HepG2 (cell line): ENCODE results near the gene ABHD11. TPM values are rescaled to one million over a fixed set of nuclear protein-coding genes. Genes with fewer than 3 reads are reported as not detected.

Experiments used
- CAMTA2 ChIP-seq: sonication (generic); formaldehyde crosslinking; IDR thresholded peaks from 2 replicates; pipeline ENCODE4 v1.4.0; 2020; ENCODE audit warnings: mild to moderate bottlenecking, missing genetic modification reagents, borderline replicate concordance
- IKZF1 ChIP-seq: fragments of 450-650 bp; IDR thresholded peaks from 2 replicates; pipeline ENCODE4 v1.7.1; 2016
- MATR3 ChIP-seq: sonication (generic); formaldehyde crosslinking; IDR thresholded peaks from 2 replicates; pipeline ENCODE4 v1.4.0; 2020; ENCODE audit warnings: missing genetic modification reagents
- NAIF1 ChIP-seq: sonication (generic); formaldehyde crosslinking; IDR thresholded peaks from 2 replicates; pipeline ENCODE4 v1.5.0; 2020; ENCODE audit warnings: mild to moderate bottlenecking, missing genetic modification reagents, borderline replicate concordance
- PAF1 ChIP-seq: IDR thresholded peaks from 2 replicates; pipeline ENCODE4 v1.6.1; 2016; ENCODE audit warnings: missing genetic modification reagents, missing compliant biosample characterization
- TCF12 ChIP-seq, 2 experiments: fragments of 450-650 bp in 1 of 2; sonication (generic) in 1 of 2; formaldehyde crosslinking in 1 of 2; IDR thresholded peaks; 2 replicates each; pipeline versions ENCODE4 v1.6.1 to v1.8.0; 2017 to 2022; ENCODE audit warnings: antibody characterized with exemption in 1 of 2, mild to moderate bottlenecking in 1 of 2, missing genetic modification reagents in 1 of 2, moderate library complexity in 1 of 2
- TFDP1 ChIP-seq: IDR thresholded peaks from 2 replicates; pipeline ENCODE4 v1.6.1; 2016; ENCODE audit warnings: missing compliant biosample characterization, missing genetic modification reagents, borderline replicate concordance
- ZNF3 ChIP-seq: IDR thresholded peaks from 2 replicates; pipeline ENCODE4 v1.7.0; 2017; ENCODE audit warnings: inconsistent platforms
- ZNF496 ChIP-seq: sonication (generic); formaldehyde crosslinking; IDR thresholded peaks from 2 replicates; pipeline ENCODE4 v1.8.1; 2023; ENCODE audit warnings: mild to moderate bottlenecking, moderate library complexity, missing genetic modification reagents; ENCODE audit not compliant: insufficient replicate concordance
- ZNF660 ChIP-seq: sonication (generic); formaldehyde crosslinking; IDR thresholded peaks from 2 replicates; pipeline ENCODE4 v1.5.1; 2020; ENCODE audit warnings: mild to moderate bottlenecking, low read depth, missing genetic modification reagents, borderline replicate concordance
- ZNF772 ChIP-seq: sonication (generic); formaldehyde crosslinking; IDR thresholded peaks from 2 replicates; pipeline ENCODE4 v1.5.0; 2020; ENCODE audit warnings: mild to moderate bottlenecking, missing genetic modification reagents
- ZNF773 ChIP-seq: sonication (generic); formaldehyde crosslinking; IDR thresholded peaks from 2 replicates; pipeline ENCODE4 v1.4.0; 2020; ENCODE audit warnings: missing genetic modification reagents, borderline replicate concordance
- ZNF850 ChIP-seq: sonication (generic); formaldehyde crosslinking; conservative IDR thresholded peaks from 2 replicates; pipeline ENCODE4 v1.9.0; 2021; ENCODE audit warnings: mild to moderate bottlenecking, missing genetic modification reagents
- polyA plus RNA-seq, 8 experiments: library from polyadenylated mRNA; depleted of rRNA in 3 of 8; stranded (reverse) in 7 of 8; unstranded in 1 of 8; fragments of >200 nt; fragmentation: Illumina TruSeq in 4 of 8; extraction: Trizol in 4 of 8; gene quantifications; 2 replicates each; pipeline versions ENCODE4 v1.2.1 to v1.2.3, GENCODE V29; 2011 to 2016; ENCODE audit warnings: low read depth in 4 of 8, missing spikeins in 1 of 8, mixed read lengths in 1 of 8; ENCODE audit not compliant: insufficient read depth in 1 of 8
- total RNA-seq, 5 experiments: library from RNA; depleted of rRNA; stranded (reverse); fragments of >200 nt; fragmentation: Illumina TruSeq; extraction: Trizol; gene quantifications; 2 replicates each; pipeline ENCODE4 v1.2.3, GENCODE V29; 2016; ENCODE audit warnings: low read depth in 1 of 5
- TF ChIP-seq, protein P1 (sequence below): sonication (generic); formaldehyde crosslinking; IDR thresholded peaks from 2 replicates; pipeline ENCODE4 v1.4.0; 2020; ENCODE audit warnings: mild to moderate bottlenecking, missing genetic modification reagents, borderline replicate concordance
- TF ChIP-seq, protein P2 (sequence below): sonication (generic); formaldehyde crosslinking; IDR thresholded peaks from 2 replicates; pipeline ENCODE4 v1.4.0; 2020; ENCODE audit warnings: missing genetic modification reagents, borderline replicate concordance
- TF ChIP-seq, protein P3 (sequence below): sonication (generic); formaldehyde crosslinking; IDR thresholded peaks from 2 replicates; pipeline ENCODE4 v1.4.0; 2020; ENCODE audit warnings: missing genetic modification reagents; ENCODE audit errors: not compliant biosample characterization
- TF ChIP-seq, protein P4 (sequence below): sonication (generic); formaldehyde crosslinking; IDR thresholded peaks from 2 replicates; pipeline ENCODE4 v1.8.1; 2023; ENCODE audit warnings: mild to moderate bottlenecking, inconsistent platforms, moderate library complexity, missing genetic modification reagents, borderline replicate concordance

Gene ABHD11
- total and polyA plus RNA-seq, 2 of the 13 experiments (the other 11 are each of a cell fraction or from before 2014, with no cell fraction given), result 7.0 to 8.1 TPM

DNA sequence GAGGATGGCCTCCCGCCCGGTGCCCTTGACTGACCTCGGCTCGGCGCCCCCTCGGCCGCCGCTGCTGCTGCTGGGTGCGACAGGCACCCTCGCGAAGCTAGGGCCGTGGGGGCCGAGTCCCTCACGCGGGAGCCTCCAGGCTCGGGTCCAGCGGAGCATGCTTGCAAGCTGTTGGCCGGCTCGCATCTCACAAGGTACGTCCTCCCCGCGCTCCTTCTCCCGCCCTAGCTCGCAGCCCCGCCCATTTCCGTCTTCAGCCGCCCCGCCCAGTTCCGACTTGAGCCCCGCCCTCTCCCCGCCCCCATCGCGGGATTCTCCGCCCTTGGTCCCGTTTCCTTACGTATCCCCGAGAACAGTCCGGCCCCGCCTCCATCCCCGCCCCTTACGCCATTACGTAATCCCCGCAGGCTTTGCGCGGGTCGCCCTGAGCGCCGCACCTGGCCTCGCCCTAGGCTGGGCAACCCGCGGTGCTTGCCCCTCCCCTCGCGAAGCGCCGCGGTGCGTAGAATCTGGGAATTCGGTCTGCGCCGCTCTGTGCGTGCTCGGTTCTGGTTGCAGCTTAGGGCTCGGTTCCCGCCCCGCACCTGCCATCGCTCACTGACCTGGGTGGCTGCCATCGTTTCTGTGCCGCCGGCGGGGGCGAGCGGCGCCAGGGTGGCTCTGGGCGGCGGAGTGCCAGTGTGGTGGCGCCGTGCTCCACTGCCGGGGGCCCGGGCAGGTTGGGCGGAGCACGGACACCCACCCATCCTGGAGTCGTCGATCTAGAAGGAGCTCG, at the start of gene ABHD11 (continued):
- TF ChIP-seq, protein P1, sequence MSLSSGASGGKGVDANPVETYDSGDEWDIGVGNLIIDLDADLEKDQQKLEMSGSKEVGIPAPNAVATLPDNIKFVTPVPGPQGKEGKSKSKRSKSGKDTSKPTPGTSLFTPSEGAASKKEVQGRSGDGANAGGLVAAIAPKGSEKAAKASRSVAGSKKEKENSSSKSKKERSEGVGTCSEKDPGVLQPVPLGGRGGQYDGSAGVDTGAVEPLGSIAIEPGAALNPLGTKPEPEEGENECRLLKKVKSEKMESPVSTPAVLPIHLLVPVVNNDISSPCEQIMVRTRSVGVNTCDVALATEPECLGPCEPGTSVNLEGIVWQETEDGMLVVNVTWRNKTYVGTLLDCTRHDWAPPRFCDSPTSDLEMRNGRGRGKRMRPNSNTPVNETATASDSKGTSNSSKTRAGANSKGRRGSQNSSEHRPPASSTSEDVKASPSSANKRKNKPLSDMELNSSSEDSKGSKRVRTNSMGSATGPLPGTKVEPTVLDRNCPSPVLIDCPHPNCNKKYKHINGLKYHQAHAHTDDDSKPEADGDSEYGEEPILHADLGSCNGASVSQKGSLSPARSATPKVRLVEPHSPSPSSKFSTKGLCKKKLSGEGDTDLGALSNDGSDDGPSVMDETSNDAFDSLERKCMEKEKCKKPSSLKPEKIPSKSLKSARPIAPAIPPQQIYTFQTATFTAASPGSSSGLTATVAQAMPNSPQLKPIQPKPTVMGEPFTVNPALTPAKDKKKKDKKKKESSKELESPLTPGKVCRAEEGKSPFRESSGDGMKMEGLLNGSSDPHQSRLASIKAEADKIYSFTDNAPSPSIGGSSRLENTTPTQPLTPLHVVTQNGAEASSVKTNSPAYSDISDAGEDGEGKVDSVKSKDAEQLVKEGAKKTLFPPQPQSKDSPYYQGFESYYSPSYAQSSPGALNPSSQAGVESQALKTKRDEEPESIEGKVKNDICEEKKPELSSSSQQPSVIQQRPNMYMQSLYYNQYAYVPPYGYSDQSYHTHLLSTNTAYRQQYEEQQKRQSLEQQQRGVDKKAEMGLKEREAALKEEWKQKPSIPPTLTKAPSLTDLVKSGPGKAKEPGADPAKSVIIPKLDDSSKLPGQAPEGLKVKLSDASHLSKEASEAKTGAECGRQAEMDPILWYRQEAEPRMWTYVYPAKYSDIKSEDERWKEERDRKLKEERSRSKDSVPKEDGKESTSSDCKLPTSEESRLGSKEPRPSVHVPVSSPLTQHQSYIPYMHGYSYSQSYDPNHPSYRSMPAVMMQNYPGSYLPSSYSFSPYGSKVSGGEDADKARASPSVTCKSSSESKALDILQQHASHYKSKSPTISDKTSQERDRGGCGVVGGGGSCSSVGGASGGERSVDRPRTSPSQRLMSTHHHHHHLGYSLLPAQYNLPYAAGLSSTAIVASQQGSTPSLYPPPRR (CRISPR knock-in tag), result peak; percentile 43; the same call in 1 of the 2 replicates
- TF ChIP-seq NAIF1 (CRISPR knock-in tag) (peak; percentile 96), ZNF660 (CRISPR knock-in tag) (no peak), ZNF496 (CRISPR knock-in tag) (no peak), TCF12 (IDR thresholded peaks at IDR 0.05) (no peak), TCF12 (CRISPR knock-in tag; IDR thresholded peaks at IDR 0.05) (peak; percentile 48), IKZF1 (no peak), ZNF850 (CRISPR knock-in tag) (no peak), PAF1 (no peak), CAMTA2 (CRISPR knock-in tag) (no peak), ZNF773 (0 out of 2 replicates have a peak, but pooled peaks have one; percentile 34), ZNF3 (CRISPR knock-in tag) (no peak), ZNF772 (CRISPR knock-in tag) (no peak; the same call in none of the 2 replicates), MATR3 (CRISPR knock-in tag) (no peak), TFDP1 (CRISPR knock-in tag) (peak; percentile 89)
- TF ChIP-seq, protein P2, sequence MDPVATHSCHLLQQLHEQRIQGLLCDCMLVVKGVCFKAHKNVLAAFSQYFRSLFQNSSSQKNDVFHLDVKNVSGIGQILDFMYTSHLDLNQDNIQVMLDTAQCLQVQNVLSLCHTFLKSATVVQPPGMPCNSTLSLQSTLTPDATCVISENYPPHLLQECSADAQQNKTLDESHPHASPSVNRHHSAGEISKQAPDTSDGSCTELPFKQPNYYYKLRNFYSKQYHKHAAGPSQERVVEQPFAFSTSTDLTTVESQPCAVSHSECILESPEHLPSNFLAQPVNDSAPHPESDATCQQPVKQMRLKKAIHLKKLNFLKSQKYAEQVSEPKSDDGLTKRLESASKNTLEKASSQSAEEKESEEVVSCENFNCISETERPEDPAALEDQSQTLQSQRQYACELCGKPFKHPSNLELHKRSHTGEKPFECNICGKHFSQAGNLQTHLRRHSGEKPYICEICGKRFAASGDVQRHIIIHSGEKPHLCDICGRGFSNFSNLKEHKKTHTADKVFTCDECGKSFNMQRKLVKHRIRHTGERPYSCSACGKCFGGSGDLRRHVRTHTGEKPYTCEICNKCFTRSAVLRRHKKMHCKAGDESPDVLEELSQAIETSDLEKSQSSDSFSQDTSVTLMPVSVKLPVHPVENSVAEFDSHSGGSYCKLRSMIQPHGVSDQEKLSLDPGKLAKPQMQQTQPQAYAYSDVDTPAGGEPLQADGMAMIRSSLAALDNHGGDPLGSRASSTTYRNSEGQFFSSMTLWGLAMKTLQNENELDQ (CRISPR knock-in tag), result no peak
- TF ChIP-seq, protein P3, sequence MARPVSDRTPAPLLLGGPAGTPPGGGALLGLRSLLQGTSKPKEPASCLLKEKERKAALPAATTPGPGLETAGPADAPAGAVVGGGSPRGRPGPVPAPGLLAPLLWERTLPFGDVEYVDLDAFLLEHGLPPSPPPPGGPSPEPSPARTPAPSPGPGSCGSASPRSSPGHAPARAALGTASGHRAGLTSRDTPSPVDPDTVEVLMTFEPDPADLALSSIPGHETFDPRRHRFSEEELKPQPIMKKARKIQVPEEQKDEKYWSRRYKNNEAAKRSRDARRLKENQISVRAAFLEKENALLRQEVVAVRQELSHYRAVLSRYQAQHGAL (CRISPR knock-in tag), result peak; percentile 67
- TF ChIP-seq, protein P4, sequence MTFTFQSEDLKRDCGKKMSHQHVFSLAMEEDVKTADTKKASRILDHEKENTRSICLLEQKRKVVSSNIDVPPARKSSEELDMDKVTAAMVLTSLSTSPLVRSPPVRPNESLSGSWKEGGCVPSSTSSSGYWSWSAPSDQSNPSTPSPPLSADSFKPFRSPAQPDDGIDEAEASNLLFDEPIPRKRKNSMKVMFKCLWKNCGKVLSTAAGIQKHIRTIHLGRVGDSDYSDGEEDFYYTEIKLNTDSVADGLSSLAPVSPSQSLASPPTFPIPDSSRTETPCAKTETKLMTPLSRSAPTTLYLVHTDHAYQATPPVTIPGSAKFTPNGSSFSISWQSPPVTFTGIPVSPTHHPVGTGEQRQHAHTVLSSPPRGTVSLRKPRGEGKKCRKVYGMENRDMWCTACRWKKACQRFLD, result no peak
